BE2C (cell line): Measurements from ENCODE around the gene ATP5F1D.
A peak's percentile ranks its signal among the peaks of the same experiment; 100 is the strongest.

Source experiments
- DNase-seq: peaks from one replicate; pipeline ENCODE4 v3.0.0-alpha.2; 2020
- H3K27me3 ChIP-seq: fragments of 250-450 bp; sonication (Bioruptor Pico); 2 replicates; pipeline ENCODE4 v1.5.1; 2020; ENCODE audit warnings: mild to moderate bottlenecking
- H3K36me3 ChIP-seq: fragments of 250-450 bp; sonication (Bioruptor Pico); 2 replicates; pipeline ENCODE4 v1.5.1; 2020; ENCODE audit warnings: mild to moderate bottlenecking
- H3K4me1 ChIP-seq: fragments of 250-450 bp; sonication (Bioruptor Pico); 2 replicates; pipeline ENCODE4 v1.5.1; 2020
- H3K4me3 ChIP-seq: 2 replicates; pipeline ENCODE4 v1.5.1; 2011; ENCODE audit warnings: low read depth, low read length
- H3K9me3 ChIP-seq: fragments of 250-450 bp; sonication (Bioruptor Pico); 2 replicates; pipeline ENCODE4 v1.5.1; 2020
- TF ChIP-seq, protein P1 (sequence below): IDR thresholded peaks from 2 replicates; pipeline ENCODE4 v1.5.1; 2012; ENCODE audit warnings: mild to moderate bottlenecking, low read depth, low read length

The ATP5F1D gene

GRCh38 chr19:1290703-1291651 lies 49.4 kb downstream of the ATP5F1D start:
- H3K9me3 ChIP-seq: no peaks in the 10 kb centered on the region
- peaks cover 23% of the 10 kb centered on the region for H3K27me3 ChIP-seq
- TF ChIP-seq, protein P1, sequence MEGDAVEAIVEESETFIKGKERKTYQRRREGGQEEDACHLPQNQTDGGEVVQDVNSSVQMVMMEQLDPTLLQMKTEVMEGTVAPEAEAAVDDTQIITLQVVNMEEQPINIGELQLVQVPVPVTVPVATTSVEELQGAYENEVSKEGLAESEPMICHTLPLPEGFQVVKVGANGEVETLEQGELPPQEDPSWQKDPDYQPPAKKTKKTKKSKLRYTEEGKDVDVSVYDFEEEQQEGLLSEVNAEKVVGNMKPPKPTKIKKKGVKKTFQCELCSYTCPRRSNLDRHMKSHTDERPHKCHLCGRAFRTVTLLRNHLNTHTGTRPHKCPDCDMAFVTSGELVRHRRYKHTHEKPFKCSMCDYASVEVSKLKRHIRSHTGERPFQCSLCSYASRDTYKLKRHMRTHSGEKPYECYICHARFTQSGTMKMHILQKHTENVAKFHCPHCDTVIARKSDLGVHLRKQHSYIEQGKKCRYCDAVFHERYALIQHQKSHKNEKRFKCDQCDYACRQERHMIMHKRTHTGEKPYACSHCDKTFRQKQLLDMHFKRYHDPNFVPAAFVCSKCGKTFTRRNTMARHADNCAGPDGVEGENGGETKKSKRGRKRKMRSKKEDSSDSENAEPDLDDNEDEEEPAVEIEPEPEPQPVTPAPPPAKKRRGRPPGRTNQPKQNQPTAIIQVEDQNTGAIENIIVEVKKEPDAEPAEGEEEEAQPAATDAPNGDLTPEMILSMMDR: no peak
- no peak for DNase-seq
- H3K4me3 ChIP-seq: no peak overlapping the region
- no peaks in the 10 kb centered on the region for H3K36me3 ChIP-seq
- no peaks in the 10 kb centered on the region for H3K4me1 ChIP-seq

GRCh38 chr19:1291761-1292418 lies 50.3 kb downstream of the ATP5F1D start:
- peaks cover 16% of the 10 kb centered on the region for H3K27me3 ChIP-seq
- no peaks in the 10 kb centered on the region for H3K9me3 ChIP-seq
- no peak for DNase-seq
- TF ChIP-seq, protein P1: no peak
- H3K36me3 ChIP-seq: no peaks in the 10 kb centered on the region
- no peaks in the 10 kb centered on the region for H3K4me1 ChIP-seq
- no peak overlapping the region for H3K4me3 ChIP-seq

GRCh38 chr19:1292419-1293151 lies 51.0 kb downstream of the ATP5F1D start:
- H3K4me1 ChIP-seq: no peaks in the 10 kb centered on the region
- no peak overlapping the region for H3K4me3 ChIP-seq
- no peak for DNase-seq
- TF ChIP-seq, protein P1: no peak
- no peaks in the 10 kb centered on the region for H3K9me3 ChIP-seq
- H3K36me3 ChIP-seq: no peaks in the 10 kb centered on the region
- peaks cover 9% of the 10 kb centered on the region for H3K27me3 ChIP-seq

- Histone ChIP-seq H3K27me3 (0 out of 2 replicates have a peak, but pooled peaks cover 3% of the 10 kb centered on the region), H3K4me1 (no peaks in the 10 kb centered on the region), H3K9me3 (no peaks in the 10 kb centered on the region), H3K4me3 (no peak overlapping the region), H3K36me3 (no peaks in the 10 kb centered on the region)
- TF ChIP-seq, protein P1: no peak
- peak; percentile 51 for DNase-seq
Measured at GRCh38 chr19:1293782-1294604, 52.4 kb downstream of the ATP5F1D start.
